ENCODE results near the gene URB2.

DNA sequence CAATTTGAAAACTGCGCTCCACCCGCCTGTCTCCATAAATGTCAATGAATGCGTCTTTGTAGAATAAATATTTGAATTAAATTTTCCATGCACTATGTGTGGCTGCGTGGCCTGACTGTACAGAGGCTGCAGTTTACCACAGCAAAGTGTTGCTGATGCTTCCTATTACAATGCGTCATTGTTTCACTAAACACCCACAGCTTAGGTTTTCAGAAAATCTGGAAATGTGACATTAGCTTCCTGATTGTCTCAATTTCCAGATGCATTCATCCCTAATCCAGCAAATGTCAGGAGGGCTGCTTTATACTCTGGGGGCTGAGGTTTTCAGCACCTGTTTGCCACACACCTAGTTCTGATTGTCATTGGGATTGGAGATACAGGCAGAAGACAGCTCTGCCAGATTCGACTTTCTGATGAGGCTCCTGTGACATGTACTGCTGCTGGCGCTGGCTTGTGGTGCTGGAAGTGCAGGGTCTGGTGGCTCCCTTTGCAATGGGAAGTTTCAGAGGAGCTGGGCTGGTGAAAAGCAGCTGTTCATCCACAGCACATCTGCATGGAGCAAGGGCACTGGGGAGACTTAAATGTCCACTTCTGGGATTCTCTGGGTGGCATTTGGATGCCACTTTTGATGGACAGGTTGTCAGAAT, 40.0 kb downstream of the URB2 start:
- TF ChIP-seq EP300 (IDR thresholded peaks at IDR 0.05): peak in 1 of 2 donors; percentile 14
- no peak for TF ChIP-seq CTCF (IDR thresholded peaks at IDR 0.05)

Measured in tibial nerve (tissue), 4 donors.